Measurements from ENCODE around the gene CYSTM1. TPM values are rescaled to one million over a fixed set of nuclear protein-coding genes. Genes with fewer than 3 reads are reported as not detected.

CYSTM1 gene
- total and polyA plus RNA-seq, 7 donors, result 23.8 to 597 (median 51.7) TPM

DNA sequence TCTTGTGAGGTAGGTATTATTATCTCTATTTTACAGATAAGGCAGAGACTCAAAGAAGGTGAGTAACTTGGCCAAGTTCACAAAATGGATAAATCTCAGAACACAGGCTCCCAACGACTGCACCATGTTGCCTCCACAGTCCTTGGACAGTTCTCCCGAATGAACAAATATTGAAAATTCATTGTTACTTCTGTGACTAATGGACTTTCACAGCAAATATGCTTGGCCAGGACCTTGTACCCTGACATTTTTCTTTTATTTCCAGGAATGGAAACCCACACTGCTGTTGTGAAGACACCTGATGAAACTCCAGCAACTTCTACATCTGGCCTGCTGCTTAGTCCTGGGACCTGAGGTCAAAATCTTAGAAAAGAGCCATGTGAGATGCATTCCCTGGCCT lies 2.5 kb upstream of the CYSTM1 start:
- Histone ChIP-seq H3K4me1 (peaks cover 0 to 21% (median 18%) of the 10 kb centered on the region in 4 donors), H3K27ac (no peak overlapping the region), H3K36me3 (peaks cover 0 to 8% (median 0%) of the 10 kb centered on the region in 4 donors), H3K4me3 (no peak overlapping the region), H3K27me3 (no peaks in the 10 kb centered on the region), H3K9me3 (no peaks in the 10 kb centered on the region)
- no peak for DNase-seq
- TF ChIP-seq POLR2A (IDR thresholded peaks at IDR 0.05), result no peak
- TF ChIP-seq, protein P1, sequence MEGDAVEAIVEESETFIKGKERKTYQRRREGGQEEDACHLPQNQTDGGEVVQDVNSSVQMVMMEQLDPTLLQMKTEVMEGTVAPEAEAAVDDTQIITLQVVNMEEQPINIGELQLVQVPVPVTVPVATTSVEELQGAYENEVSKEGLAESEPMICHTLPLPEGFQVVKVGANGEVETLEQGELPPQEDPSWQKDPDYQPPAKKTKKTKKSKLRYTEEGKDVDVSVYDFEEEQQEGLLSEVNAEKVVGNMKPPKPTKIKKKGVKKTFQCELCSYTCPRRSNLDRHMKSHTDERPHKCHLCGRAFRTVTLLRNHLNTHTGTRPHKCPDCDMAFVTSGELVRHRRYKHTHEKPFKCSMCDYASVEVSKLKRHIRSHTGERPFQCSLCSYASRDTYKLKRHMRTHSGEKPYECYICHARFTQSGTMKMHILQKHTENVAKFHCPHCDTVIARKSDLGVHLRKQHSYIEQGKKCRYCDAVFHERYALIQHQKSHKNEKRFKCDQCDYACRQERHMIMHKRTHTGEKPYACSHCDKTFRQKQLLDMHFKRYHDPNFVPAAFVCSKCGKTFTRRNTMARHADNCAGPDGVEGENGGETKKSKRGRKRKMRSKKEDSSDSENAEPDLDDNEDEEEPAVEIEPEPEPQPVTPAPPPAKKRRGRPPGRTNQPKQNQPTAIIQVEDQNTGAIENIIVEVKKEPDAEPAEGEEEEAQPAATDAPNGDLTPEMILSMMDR (IDR thresholded peaks at IDR 0.05), result no peak
- TF ChIP-seq EP300 (IDR thresholded peaks at IDR 0.05), result no peak
- TF ChIP-seq POLR2AphosphoS5 (IDR thresholded peaks at IDR 0.05), result no peak
- intact Hi-C loops (cut with DNase I), result no loop called here
- WGBS, 2 donors, result 91 to 92% methylated on average over 2 of the region's 2 CpGs

DNA sequence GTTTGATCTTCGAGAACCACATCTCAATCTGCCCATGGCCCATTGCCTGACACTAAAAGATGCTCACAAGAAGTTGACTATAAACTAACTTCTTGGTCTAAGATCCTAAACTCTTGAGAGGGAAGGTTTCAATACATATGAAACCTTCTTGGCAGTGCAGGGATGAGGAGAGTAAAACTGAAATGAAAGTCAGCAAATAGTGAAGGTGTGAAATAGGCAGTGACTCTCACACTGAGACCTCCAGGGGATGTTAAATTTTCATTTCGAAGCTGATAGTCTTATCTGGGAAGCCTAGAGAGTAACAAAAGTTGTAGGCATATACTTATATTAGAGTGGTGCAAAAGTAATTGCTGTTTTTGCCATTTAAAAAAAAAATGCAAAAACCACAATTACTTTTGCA lies 974 bp upstream of the CYSTM1 start:
- WGBS, 2 donors, result 93 to 95% methylated on average over 2 of the region's 2 CpGs
- peak overlapping the region; percentile 95 to 99 (median 98) for H3K27ac ChIP-seq
- intact Hi-C loops (cut with DNase I), result no loop called here
- no peaks in the 10 kb centered on the region for H3K9me3 ChIP-seq
- peaks cover 0 to 4% (median 0%) of the 10 kb centered on the region in 4 donors for H3K36me3 ChIP-seq
- no peak overlapping the region for H3K4me3 ChIP-seq
- no peaks in the 10 kb centered on the region for H3K27me3 ChIP-seq
- DNase-seq, result no peak
- H3K4me1 ChIP-seq, result peaks cover 0 to 34% (median 27%) of the 10 kb centered on the region in 4 donors
- TF ChIP-seq, protein P1 (IDR thresholded peaks at IDR 0.05), result no peak
- no peak for TF ChIP-seq EP300 (IDR thresholded peaks at IDR 0.05)
- TF ChIP-seq POLR2A (IDR thresholded peaks at IDR 0.05), result no peak
- TF ChIP-seq POLR2AphosphoS5 (IDR thresholded peaks at IDR 0.05), result no peak

- peak; percentile 93 for DNase-seq
- H3K27me3 ChIP-seq, result no peaks in the 10 kb centered on the region
- H3K4me3 ChIP-seq, result peak overlapping the region; percentile 79 to 99 (median 94)
- H3K4me1 ChIP-seq, result peaks cover 0 to 35% (median 32%) of the 10 kb centered on the region in 4 donors
- 1% methylated on average over 58 of the region's 58 CpGs for WGBS, 2 donors
- no peaks in the 10 kb centered on the region for H3K9me3 ChIP-seq
- H3K36me3 ChIP-seq, result no peaks in the 10 kb centered on the region
- TF ChIP-seq EP300 (IDR thresholded peaks at IDR 0.05) (no peak), POLR2AphosphoS5 (IDR thresholded peaks at IDR 0.05) (peak in 3 of 4 donors; percentile 1 to 57 (median 38)), POLR2A (IDR thresholded peaks at IDR 0.05) (peak in 1 of 2 donors; percentile 8)
- TF ChIP-seq, protein P1 (IDR thresholded peaks at IDR 0.05), result peak in 1 of 4 experiments; percentile 14
- intact Hi-C loops (cut with DNase I), result loop anchor here (5.0 kb wide), 2 partner anchors 67 to 172 kb away; partner anchors contain the start of gene HBEGF
- H3K27ac ChIP-seq, result peak overlapping the region; percentile 95 to 99 (median 98)
Observed at GRCh38 chr5:140175367-140176030, 511 bp downstream of the CYSTM1 start.

DNA sequence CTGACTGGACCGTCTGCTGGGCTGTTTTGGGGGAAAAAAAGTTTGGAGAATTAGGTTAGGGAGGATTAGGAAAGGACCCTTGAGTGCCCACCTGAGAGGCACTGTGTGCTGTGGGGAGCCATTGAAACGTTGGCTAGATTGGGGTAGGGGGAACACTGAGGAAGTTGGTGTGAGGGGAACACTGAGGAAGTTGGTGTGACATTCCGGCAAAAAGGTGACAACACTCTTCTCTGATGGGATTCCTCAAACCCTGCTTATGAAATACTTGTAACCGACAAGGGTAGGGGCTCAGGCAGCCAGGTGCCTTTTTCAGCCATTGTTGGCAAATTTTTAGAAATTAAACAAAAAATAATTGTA lies 1.0 kb downstream of the CYSTM1 start:
- no peaks in the 10 kb centered on the region for H3K36me3 ChIP-seq
- H3K4me1 ChIP-seq, result peaks cover 0 to 35% (median 33%) of the 10 kb centered on the region in 4 donors
- H3K9me3 ChIP-seq, result no peaks in the 10 kb centered on the region
- intact Hi-C loops (cut with DNase I), result loop anchor here (5.0 kb wide), 2 partner anchors 66 to 171 kb away; partner anchors contain the start of gene HBEGF
- TF ChIP-seq POLR2A (IDR thresholded peaks at IDR 0.05), result no peak
- no peak for TF ChIP-seq EP300 (IDR thresholded peaks at IDR 0.05)
- TF ChIP-seq, protein P1 (IDR thresholded peaks at IDR 0.05), result no peak
- TF ChIP-seq POLR2AphosphoS5 (IDR thresholded peaks at IDR 0.05), result no peak
- 7 to 8% methylated on average over 4 of the region's 4 CpGs for WGBS, 2 donors
- DNase-seq, result no peak
- no peaks in the 10 kb centered on the region for H3K27me3 ChIP-seq
- H3K4me3 ChIP-seq, result peak overlapping the region; percentile 79 to 99 (median 94)
- H3K27ac ChIP-seq, result peak overlapping the region; percentile 95 to 99 (median 98)

All from sigmoid colon (tissue), 7 donors.